GM12878 (cell line): Measurements from ENCODE around the gene IPCEF1. TPM values are rescaled to one million over a fixed set of nuclear protein-coding genes. Genes with fewer than 3 reads are reported as not detected.

Source experiments
- ATAC-seq: fragments of 200-7000 bp; cut with Tn5 transposase; 3 replicates; pipeline ENCODE4 v1.9.1; 2020; ENCODE audit warnings: mild to moderate bottlenecking, moderate library complexity
- BruUV-seq: library from RNA; stranded (reverse); fragments of 400-500 nt; replicated peaks from 2 replicates; lab custom pipeline; 2021; lab: Mats Ljungman, UMichigan
- CTCF ChIA-PET: fragments of 300-600 bp; sonication (Branson Sonifier 250); formaldehyde crosslinking; extraction: SDS; loops from one replicate; lab custom pipeline; 2021; ENCODE audit warnings: inconsistent platforms; lab: Yijun Ruan, JAX
- POLR2A ChIA-PET: fragments of 350-600 bp; formaldehyde crosslinking; extraction: SDS; loops from one replicate; lab custom pipeline; 2021; ENCODE audit warnings: inconsistent platforms; lab: Charles Lee
- RAD21 ChIA-PET: fragments of 300-600 bp; sonication (Branson Sonifier 250); formaldehyde crosslinking; loops from one replicate; lab custom pipeline; 2023; ENCODE audit warnings: antibody characterized with exemption; ENCODE audit not compliant: unreplicated experiment; lab: Charles Lee
- SMC1A ChIA-PET: fragments of 300-600 bp; sonication (Branson Sonifier 250); formaldehyde crosslinking; loops from one replicate; lab custom pipeline; 2023; ENCODE audit not compliant: unreplicated experiment, uncharacterized antibody; lab: Charles Lee
- DNase-seq: peaks from one replicate; pipeline ENCODE4 v3.0.0-alpha.2; 2011; ENCODE audit warnings: low read depth, low spot score
- FAIRE-seq: peaks from 3 replicates; lab custom pipeline; 2011; peaks lifted over from hg19 to GRCh38; lab: Jason Lieb, UNC
- H2AFZ ChIP-seq: 2 replicates; pipeline ENCODE4 v1.6.0; 2011; ENCODE audit warnings: low read depth, low read length, control low read depth; ENCODE audit not compliant: control insufficient read depth
- H3K27ac ChIP-seq: 2 replicates; pipeline ENCODE4 v1.5.1; 2011; ENCODE audit warnings: control low read depth; ENCODE audit not compliant: control insufficient read depth, insufficient read depth
- H3K27me3 ChIP-seq, 2 experiments: replicated peaks in 1 of 2; 2 replicates each; pipeline versions ENCODE4 v1.6.0 to v1.6.1; 2011; ENCODE audit warnings: low read length in 1 of 2; ENCODE audit not compliant: control insufficient read depth in 2 of 2, insufficient read depth in 2 of 2
- H3K36me3 ChIP-seq, 2 experiments: 2 replicates each; pipeline ENCODE4 v1.5.1; 2011; ENCODE audit warnings: low read length in 1 of 2; ENCODE audit not compliant: control insufficient read depth in 2 of 2, insufficient read depth in 2 of 2
- H3K4me1 ChIP-seq: 2 replicates; pipeline ENCODE4 v1.6.1; 2011; ENCODE audit warnings: mild to moderate bottlenecking, low read length, moderate library complexity, mixed read lengths; ENCODE audit not compliant: control insufficient read depth, insufficient read depth
- H3K4me2 ChIP-seq: 2 replicates; pipeline ENCODE4 v1.6.0; 2011; ENCODE audit warnings: control low read depth; ENCODE audit not compliant: control insufficient read depth, insufficient read depth
- H3K4me3 ChIP-seq: fragments of 200-600 bp; sonication (generic); 2 replicates; pipeline ENCODE4 v1.5.1; 2016
- H3K79me2 ChIP-seq: 2 replicates; pipeline ENCODE4 v1.6.0; 2011; ENCODE audit warnings: low read length; ENCODE audit not compliant: control insufficient read depth, insufficient read depth
- H3K9ac ChIP-seq: 2 replicates; pipeline ENCODE4 v1.8.0; 2011; ENCODE audit warnings: low read length, control low read depth, mixed read lengths; ENCODE audit not compliant: control insufficient read depth, insufficient read depth
- H3K9me3 ChIP-seq: replicated peaks from 3 replicates; pipeline ENCODE4 v1.5.1; 2011; ENCODE audit warnings: mild to moderate bottlenecking, low read length; ENCODE audit not compliant: control insufficient read depth, insufficient read depth
- H4K20me1 ChIP-seq: 2 replicates; pipeline ENCODE4 v1.6.0; 2011; ENCODE audit not compliant: control insufficient read depth, insufficient read depth
- ATF7 ChIP-seq: fragments of 450-650 bp; IDR thresholded peaks from 2 replicates; pipeline ENCODE4 v1.6.1; 2016; ENCODE audit warnings: low read depth, mild to moderate bottlenecking
- EED ChIP-seq: sonication (generic); IDR thresholded peaks from 2 replicates; pipeline ENCODE4 v1.6.1; 2016; ENCODE audit warnings: antibody characterized with exemption, low read depth
- HSF1 ChIP-seq: fragments of 150-350 bp; IDR thresholded peaks from 2 replicates; pipeline ENCODE4 v1.6.1; 2014; ENCODE audit warnings: mild to moderate bottlenecking, low read depth, low read length
- JUNB ChIP-seq: IDR thresholded peaks from 2 replicates; pipeline ENCODE4 v1.6.1; 2016; ENCODE audit warnings: antibody characterized with exemption, mild to moderate bottlenecking
- USF2 ChIP-seq: IDR thresholded peaks from 2 replicates; pipeline ENCODE4 v1.6.1; 2011; ENCODE audit warnings: low read depth, low read length, improper control_type of control experiment, borderline replicate concordance
- whole genome bisulfite sequencing: methylation state at CpG from one replicate; pipeline ENCODE4 v1.1.6; 2016; ENCODE audit warnings: low lambda C conversion rate; ENCODE audit not compliant: insufficient replicate concordance, insufficient coverage; ENCODE audit errors: missing lambda C conversion rate; 5-methylcytosine and 5-hydroxymethylcytosine counted together
- in situ Hi-C: fragments of 300-500 bp; cut with MboI; formaldehyde crosslinking; loops from 9 replicates; pipeline ENCODE4 v1.14.3; 2018; ENCODE audit warnings: mixed read lengths
- intact Hi-C: fragments of 100-400 bp; cut with micrococcal nuclease; formaldehyde crosslinking; loops from one replicate; pipeline ENCODE4 v1.14.2; 2022; ENCODE audit not compliant: unreplicated experiment
- polyA plus RNA-seq, 11 experiments: library from polyadenylated mRNA; depleted of rRNA in 4 of 11; unstranded in 6 of 11; stranded (reverse) in 5 of 11; fragments of >200 nt; fragmentation: Nextera tagmentation in 4 of 11; fragmentation: Illumina TruSeq in 1 of 11; extraction: Ambion mirVana in 4 of 11; extraction: Trizol in 1 of 11; gene quantifications; 1 replicate in 1 of 11; 2 replicates in 10 of 11; pipeline versions ENCODE4 v1.2.1 to v1.2.3, GENCODE V29; 2011 to 2016; ENCODE audit warnings: inconsistent platforms in 2 of 11, missing spikeins in 2 of 11, low read depth in 1 of 11
- total RNA-seq, 4 experiments: library from RNA; depleted of rRNA in 3 of 4; stranded (reverse); fragments of >200 nt in 3 of 4; fragmentation: Illumina TruSeq in 1 of 4; extraction: Trizol in 1 of 4; gene quantifications; 2 replicates each; pipeline versions ENCODE4 v1.2.1 to v1.2.3, GENCODE V29; 2013 to 2021

IPCEF1 gene
- total and polyA plus RNA-seq, 10 of the 15 experiments (the other 5 are each of a cell fraction or from before 2014, with no cell fraction given) = 1.3 to 137 (median 4.2) TPM

GRCh38 chr6:154406301-154406700 lies 49.7 kb upstream of the IPCEF1 start (continued):
- TF ChIP-seq HSF1 (no peak), USF2 (no peak)

- Histone ChIP-seq H3K9ac (no peak overlapping the region), H3K4me2 (0 out of 2 replicates have a peak overlapping the region, but pooled peaks have one; percentile 13), H3K27ac (no peak overlapping the region), H3K4me1 (no peaks in the 10 kb centered on the region), H3K27me3 (no peaks in the 10 kb centered on the region), H3K79me2 (no peaks in the 10 kb centered on the region), H3K4me3 (no peak overlapping the region)
- no TSS peak for BruUV-seq
- POLR2A ChIA-PET = no interaction called here
- SMC1A ChIA-PET = interaction anchor here (0.8 to 0.9 kb wide), 2 partner anchors 33 to 36 kb away, joined by 3 read pairs; no protein-coding TSS in a partner anchor
- in situ Hi-C loops (no loop called here), intact Hi-C loops (no loop called here)
- RAD21 ChIA-PET = interaction anchor here (0.6 to 1.6 kb wide), 2 partner anchors 12 to 864 kb away, joined by 3 to 4 read pairs; no protein-coding TSS in a partner anchor
- TF ChIP-seq EED = no peak
- TF ChIP-seq JUNB = 0 out of 2 replicates have a peak, but pooled peaks have one; percentile 16
- no peak for TF ChIP-seq ATF7
- TF ChIP-seq, all 136 proteins: peak for 1
- CTCF ChIA-PET = no interaction called here
- no peak for DNase-seq
- no peaks in the 10 kb centered on the region for H3K36me3 ChIP-seq
- ATAC-seq = peak; percentile 56
- 42% methylated on average over 6 of the region's 6 CpGs for WGBS
- no peaks in the 10 kb centered on the region for H4K20me1 ChIP-seq
- no peaks in the 10 kb centered on the region for H3K9me3 ChIP-seq
- H2AFZ ChIP-seq = peak overlapping the region; percentile 15
- FAIRE-seq = no peak
These were observed 48.3 kb upstream of the IPCEF1 start for GRCh38 chr6:154404791-154405400.
